ENCODE measurements around the gene CASKIN1. TPM values are rescaled to one million over a fixed set of nuclear protein-coding genes. Genes with fewer than 3 reads are reported as not detected.
A peak's percentile ranks its signal among the peaks of the same experiment; 100 is the strongest.

Gene CASKIN1
- total and polyA plus RNA-seq, 10 of the 15 experiments (the other 5 are each of a cell fraction or from before 2014, with no cell fraction given) = 0.03 to 0.33 (median 0.11) TPM; not detected in 5

DNA sequence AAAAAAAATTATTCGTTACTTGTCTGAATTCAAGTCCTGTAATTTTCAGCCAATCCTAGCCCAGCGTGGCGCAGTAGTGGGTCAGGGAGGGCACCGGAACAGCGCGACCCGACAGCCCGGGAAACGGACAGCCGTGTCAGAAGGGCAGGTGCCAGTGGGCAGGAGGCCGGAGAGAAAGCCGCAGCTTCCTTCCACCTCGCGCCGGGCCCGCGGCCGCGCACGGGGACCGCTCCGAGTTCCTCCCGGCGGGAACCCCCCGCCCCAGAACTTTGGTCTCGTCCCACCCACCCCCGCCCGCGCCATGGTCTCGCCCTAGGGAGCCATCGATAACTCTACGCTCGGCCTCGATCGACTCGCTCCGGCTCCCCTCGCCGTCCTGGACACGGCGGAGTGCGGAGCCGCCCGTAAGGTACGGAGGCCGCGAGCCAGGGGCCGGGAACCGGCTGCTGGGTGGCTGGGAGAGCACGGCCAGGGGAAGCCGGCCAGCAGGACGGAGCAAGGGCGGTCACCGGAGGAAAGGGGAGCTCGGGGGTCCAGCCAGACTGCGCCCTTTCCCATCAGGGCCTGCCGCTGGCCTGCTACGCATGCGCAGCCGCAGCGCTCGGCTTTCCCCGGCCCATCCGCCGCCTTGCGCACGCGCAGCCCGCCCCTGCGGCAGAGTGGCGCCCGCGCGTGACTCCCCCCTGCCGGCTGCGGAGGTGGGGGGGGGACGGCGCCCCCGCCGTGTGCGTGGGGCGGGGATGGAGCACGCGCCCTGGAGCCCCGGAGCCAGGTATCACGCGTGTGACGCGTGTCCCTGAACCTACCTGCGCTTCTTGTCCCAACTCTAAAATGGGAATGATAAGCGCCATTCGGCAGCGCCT is 8.9 kb upstream of the CASKIN1 start, which contains the start of gene MLST8 (continued):
- TF ChIP-seq, protein P1, sequence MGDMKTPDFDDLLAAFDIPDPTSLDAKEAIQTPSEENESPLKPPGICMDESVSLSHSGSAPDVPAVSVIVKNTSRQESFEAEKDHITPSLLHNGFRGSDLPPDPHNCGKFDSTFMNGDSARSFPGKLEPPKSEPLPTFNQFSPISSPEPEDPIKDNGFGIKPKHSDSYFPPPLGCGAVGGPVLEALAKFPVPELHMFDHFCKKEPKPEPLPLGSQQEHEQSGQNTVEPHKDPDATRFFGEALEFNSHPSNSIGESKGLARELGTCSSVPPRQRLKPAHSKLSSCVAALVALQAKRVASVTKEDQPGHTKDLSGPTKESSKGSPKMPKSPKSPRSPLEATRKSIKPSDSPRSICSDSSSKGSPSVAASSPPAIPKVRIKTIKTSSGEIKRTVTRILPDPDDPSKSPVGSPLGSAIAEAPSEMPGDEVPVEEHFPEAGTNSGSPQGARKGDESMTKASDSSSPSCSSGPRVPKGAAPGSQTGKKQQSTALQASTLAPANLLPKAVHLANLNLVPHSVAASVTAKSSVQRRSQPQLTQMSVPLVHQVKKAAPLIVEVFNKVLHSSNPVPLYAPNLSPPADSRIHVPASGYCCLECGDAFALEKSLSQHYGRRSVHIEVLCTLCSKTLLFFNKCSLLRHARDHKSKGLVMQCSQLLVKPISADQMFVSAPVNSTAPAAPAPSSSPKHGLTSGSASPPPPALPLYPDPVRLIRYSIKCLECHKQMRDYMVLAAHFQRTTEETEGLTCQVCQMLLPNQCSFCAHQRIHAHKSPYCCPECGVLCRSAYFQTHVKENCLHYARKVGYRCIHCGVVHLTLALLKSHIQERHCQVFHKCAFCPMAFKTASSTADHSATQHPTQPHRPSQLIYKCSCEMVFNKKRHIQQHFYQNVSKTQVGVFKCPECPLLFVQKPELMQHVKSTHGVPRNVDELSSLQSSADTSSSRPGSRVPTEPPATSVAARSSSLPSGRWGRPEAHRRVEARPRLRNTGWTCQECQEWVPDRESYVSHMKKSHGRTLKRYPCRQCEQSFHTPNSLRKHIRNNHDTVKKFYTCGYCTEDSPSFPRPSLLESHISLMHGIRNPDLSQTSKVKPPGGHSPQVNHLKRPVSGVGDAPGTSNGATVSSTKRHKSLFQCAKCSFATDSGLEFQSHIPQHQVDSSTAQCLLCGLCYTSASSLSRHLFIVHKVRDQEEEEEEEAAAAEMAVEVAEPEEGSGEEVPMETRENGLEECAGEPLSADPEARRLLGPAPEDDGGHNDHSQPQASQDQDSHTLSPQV (IDR thresholded peaks at IDR 0.05) = no peak
- TF ChIP-seq, protein P2, sequence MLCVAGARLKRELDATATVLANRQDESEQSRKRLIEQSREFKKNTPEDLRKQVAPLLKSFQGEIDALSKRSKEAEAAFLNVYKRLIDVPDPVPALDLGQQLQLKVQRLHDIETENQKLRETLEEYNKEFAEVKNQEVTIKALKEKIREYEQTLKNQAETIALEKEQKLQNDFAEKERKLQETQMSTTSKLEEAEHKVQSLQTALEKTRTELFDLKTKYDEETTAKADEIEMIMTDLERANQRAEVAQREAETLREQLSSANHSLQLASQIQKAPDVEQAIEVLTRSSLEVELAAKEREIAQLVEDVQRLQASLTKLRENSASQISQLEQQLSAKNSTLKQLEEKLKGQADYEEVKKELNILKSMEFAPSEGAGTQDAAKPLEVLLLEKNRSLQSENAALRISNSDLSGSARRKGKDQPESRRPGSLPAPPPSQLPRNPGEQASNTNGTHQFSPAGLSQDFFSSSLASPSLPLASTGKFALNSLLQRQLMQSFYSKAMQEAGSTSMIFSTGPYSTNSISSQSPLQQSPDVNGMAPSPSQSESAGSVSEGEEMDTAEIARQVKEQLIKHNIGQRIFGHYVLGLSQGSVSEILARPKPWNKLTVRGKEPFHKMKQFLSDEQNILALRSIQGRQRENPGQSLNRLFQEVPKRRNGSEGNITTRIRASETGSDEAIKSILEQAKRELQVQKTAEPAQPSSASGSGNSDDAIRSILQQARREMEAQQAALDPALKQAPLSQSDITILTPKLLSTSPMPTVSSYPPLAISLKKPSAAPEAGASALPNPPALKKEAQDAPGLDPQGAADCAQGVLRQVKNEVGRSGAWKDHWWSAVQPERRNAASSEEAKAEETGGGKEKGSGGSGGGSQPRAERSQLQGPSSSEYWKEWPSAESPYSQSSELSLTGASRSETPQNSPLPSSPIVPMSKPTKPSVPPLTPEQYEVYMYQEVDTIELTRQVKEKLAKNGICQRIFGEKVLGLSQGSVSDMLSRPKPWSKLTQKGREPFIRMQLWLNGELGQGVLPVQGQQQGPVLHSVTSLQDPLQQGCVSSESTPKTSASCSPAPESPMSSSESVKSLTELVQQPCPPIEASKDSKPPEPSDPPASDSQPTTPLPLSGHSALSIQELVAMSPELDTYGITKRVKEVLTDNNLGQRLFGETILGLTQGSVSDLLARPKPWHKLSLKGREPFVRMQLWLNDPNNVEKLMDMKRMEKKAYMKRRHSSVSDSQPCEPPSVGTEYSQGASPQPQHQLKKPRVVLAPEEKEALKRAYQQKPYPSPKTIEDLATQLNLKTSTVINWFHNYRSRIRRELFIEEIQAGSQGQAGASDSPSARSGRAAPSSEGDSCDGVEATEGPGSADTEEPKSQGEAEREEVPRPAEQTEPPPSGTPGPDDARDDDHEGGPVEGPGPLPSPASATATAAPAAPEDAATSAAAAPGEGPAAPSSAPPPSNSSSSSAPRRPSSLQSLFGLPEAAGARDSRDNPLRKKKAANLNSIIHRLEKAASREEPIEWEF (IDR thresholded peaks at IDR 0.05; ENCODE audit: insufficient replicate concordance, low read depth, low read length) = peak; percentile 95
- TF ChIP-seq PAX5 (IDR thresholded peaks at IDR 0.05; ENCODE audit: borderline replicate concordance, low read depth, low read length) (peak; percentile 12; the same call in 1 of the 2 replicates), NFYB (IDR thresholded peaks at IDR 0.05; ENCODE audit: insufficient read depth, low read depth, low read length) (peak; percentile 31; the same call in 1 of the 2 replicates), JUND (IDR thresholded peaks at IDR 0.05; ENCODE audit: low read depth, low read length) (peak; percentile 96), SPI1 (IDR thresholded peaks at IDR 0.05; ENCODE audit: borderline replicate concordance, insufficient read depth, low read depth, low read length) (0 out of 2 replicates have a peak, but pooled peaks have one; percentile 19), IKZF1 (conservative IDR thresholded peaks at IDR 0.05) (peak; percentile 100), ZNF207 (IDR thresholded peaks at IDR 0.05; ENCODE audit: borderline replicate concordance) (peak; percentile 96; the same call in 1 of the 2 replicates), TCF7 (IDR thresholded peaks at IDR 0.05; ENCODE audit: borderline replicate concordance) (no peak)
- TF ChIP-seq, protein P3, sequence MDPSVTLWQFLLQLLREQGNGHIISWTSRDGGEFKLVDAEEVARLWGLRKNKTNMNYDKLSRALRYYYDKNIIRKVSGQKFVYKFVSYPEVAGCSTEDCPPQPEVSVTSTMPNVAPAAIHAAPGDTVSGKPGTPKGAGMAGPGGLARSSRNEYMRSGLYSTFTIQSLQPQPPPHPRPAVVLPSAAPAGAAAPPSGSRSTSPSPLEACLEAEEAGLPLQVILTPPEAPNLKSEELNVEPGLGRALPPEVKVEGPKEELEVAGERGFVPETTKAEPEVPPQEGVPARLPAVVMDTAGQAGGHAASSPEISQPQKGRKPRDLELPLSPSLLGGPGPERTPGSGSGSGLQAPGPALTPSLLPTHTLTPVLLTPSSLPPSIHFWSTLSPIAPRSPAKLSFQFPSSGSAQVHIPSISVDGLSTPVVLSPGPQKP (IDR thresholded peaks at IDR 0.05; ENCODE audit: low read depth, low read length) = no peak; the same call in 1 of the 2 replicates
- TF ChIP-seq, protein P4, sequence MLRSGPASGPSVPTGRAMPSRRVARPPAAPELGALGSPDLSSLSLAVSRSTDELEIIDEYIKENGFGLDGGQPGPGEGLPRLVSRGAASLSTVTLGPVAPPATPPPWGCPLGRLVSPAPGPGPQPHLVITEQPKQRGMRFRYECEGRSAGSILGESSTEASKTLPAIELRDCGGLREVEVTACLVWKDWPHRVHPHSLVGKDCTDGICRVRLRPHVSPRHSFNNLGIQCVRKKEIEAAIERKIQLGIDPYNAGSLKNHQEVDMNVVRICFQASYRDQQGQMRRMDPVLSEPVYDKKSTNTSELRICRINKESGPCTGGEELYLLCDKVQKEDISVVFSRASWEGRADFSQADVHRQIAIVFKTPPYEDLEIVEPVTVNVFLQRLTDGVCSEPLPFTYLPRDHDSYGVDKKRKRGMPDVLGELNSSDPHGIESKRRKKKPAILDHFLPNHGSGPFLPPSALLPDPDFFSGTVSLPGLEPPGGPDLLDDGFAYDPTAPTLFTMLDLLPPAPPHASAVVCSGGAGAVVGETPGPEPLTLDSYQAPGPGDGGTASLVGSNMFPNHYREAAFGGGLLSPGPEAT (IDR thresholded peaks at IDR 0.05; ENCODE audit: low read depth) = peak; percentile 86; the same call in 1 of the 2 replicates
